ENCODE results near the gene RNF144B.

GRCh38 chr6:18347021-18347577 is 40.1 kb upstream of the RNF144B start:
- no peak for TF ChIP-seq ARID4A (CRISPR knock-in tag; IDR thresholded peaks at IDR 0.05; ENCODE audit: borderline replicate concordance)
- TF ChIP-seq GTF2F1 (IDR thresholded peaks at IDR 0.05; ENCODE audit: low read length) = no peak
- no peak for TF ChIP-seq MXI1 (IDR thresholded peaks at IDR 0.05; ENCODE audit: borderline replicate concordance, low read depth, low read length)
- no peak for TF ChIP-seq KDM1A (CRISPR knock-in tag; IDR thresholded peaks at IDR 0.05)
- TF ChIP-seq ZBTB20 (CRISPR knock-in tag; IDR thresholded peaks at IDR 0.05; ENCODE audit: borderline replicate concordance, low read depth) = no peak
- TF ChIP-seq NR2C2 (CRISPR knock-in tag; IDR thresholded peaks at IDR 0.05; ENCODE audit: borderline replicate concordance) = no peak
- no peak for TF ChIP-seq ZNF816 (CRISPR knock-in tag; IDR thresholded peaks at IDR 0.05; ENCODE audit: borderline replicate concordance)
- no peak for TF ChIP-seq ZBTB1 (CRISPR knock-in tag; IDR thresholded peaks at IDR 0.05; ENCODE audit: borderline replicate concordance)
- no peak for TF ChIP-seq ZNF7 (CRISPR knock-in tag; IDR thresholded peaks at IDR 0.05)
- no peak for TF ChIP-seq ZNF335 (CRISPR knock-in tag; IDR thresholded peaks at IDR 0.05)
- TF ChIP-seq CTCF (CRISPR knock-in tag; IDR thresholded peaks at IDR 0.05) = no peak
- no peak for TF ChIP-seq MBD4 (IDR thresholded peaks at IDR 0.05; ENCODE audit: borderline replicate concordance, low read length)
- no peak for TF ChIP-seq POLR2A (IDR thresholded peaks at IDR 0.05; ENCODE audit: insufficient read depth in 1 of 2, low read depth in 2 of 2, low read length in 2 of 2)
